Measurements from ENCODE around the gene CAMSAP1.

Gene CAMSAP1

DNA sequence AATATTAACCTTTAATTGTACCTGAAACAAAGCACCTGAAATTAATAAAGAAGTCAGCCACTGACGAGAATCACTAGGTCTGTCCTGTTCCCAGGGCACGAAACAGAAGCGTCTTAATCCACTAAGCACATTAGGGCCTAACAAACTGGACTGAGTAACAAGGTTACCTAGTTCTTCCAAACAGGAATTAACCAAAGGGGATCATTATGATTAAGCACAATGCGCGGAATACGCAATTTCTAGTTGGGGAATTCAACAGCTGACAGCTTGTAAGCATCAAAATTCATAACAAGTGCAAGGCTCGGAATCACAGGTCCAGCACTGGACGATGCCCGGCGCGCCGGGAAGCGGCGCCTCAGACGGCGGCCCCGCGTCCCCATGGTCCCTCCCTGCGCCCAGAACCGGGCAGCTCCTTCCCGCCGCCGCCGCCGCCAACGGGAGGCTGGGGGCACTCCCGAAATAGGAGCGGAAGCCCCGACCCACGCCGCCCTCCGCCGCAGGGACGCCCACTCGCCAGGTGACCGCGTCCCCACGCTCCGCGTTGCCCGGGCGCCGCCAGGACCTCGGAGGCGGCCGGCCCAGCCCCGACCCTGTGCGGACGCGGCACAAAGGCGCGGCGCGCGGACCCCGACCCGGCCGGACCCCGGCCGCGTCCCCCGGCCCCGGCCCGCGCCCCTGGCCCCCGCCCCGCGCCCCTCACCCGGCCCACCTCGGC, 898 bp downstream of the CAMSAP1 start:
- Histone ChIP-seq H3K9ac (ENCODE audit: low read length) (peak overlapping the region; percentile 64), H3K4me2 (ENCODE audit: low read length) (peak overlapping the region; percentile 97), H3K79me2 (ENCODE audit: insufficient read depth, low read length) (0 out of 2 replicates have a peak, but pooled peaks cover 2% of the 10 kb centered on the region), H3K9me3 (ENCODE audit: low read length) (peaks cover 4% of the 10 kb centered on the region; the same call in 1 of the 2 replicates), H4K20me1 (ENCODE audit: insufficient read depth, low read length) (no peaks in the 10 kb centered on the region), H3F3A (ENCODE audit: insufficient read depth, low read length) (no peaks in the 10 kb centered on the region; the same call in 1 of the 2 replicates), H2AFZ (ENCODE audit: low read length) (no peak overlapping the region), H3K27ac (ENCODE audit: low read depth, low read length, poor library complexity, severe bottlenecking) (no peak overlapping the region), H3K4me3 (ENCODE audit: low read depth, low read length, poor library complexity, severe bottlenecking) (peak overlapping the region; percentile 73), H3K4me1 (ENCODE audit: insufficient read depth, low read length, severe bottlenecking) (peaks cover 33% of the 10 kb centered on the region), H3K9me2 (ENCODE audit: low read depth, low read length) (no peaks in the 10 kb centered on the region), H3K27me3 (ENCODE audit: insufficient read depth, low read length) (no peaks in the 10 kb centered on the region), H3K36me3 (ENCODE audit: insufficient read depth, low read length) (peaks cover 45% of the 10 kb centered on the region)
- no peak for TF ChIP-seq EZH2 (IDR thresholded peaks at IDR 0.05; ENCODE audit: borderline replicate concordance, low read length)
- TF ChIP-seq, protein P1, sequence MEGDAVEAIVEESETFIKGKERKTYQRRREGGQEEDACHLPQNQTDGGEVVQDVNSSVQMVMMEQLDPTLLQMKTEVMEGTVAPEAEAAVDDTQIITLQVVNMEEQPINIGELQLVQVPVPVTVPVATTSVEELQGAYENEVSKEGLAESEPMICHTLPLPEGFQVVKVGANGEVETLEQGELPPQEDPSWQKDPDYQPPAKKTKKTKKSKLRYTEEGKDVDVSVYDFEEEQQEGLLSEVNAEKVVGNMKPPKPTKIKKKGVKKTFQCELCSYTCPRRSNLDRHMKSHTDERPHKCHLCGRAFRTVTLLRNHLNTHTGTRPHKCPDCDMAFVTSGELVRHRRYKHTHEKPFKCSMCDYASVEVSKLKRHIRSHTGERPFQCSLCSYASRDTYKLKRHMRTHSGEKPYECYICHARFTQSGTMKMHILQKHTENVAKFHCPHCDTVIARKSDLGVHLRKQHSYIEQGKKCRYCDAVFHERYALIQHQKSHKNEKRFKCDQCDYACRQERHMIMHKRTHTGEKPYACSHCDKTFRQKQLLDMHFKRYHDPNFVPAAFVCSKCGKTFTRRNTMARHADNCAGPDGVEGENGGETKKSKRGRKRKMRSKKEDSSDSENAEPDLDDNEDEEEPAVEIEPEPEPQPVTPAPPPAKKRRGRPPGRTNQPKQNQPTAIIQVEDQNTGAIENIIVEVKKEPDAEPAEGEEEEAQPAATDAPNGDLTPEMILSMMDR (IDR thresholded peaks at IDR 0.05; ENCODE audit: low read length) = no peak

DNA sequence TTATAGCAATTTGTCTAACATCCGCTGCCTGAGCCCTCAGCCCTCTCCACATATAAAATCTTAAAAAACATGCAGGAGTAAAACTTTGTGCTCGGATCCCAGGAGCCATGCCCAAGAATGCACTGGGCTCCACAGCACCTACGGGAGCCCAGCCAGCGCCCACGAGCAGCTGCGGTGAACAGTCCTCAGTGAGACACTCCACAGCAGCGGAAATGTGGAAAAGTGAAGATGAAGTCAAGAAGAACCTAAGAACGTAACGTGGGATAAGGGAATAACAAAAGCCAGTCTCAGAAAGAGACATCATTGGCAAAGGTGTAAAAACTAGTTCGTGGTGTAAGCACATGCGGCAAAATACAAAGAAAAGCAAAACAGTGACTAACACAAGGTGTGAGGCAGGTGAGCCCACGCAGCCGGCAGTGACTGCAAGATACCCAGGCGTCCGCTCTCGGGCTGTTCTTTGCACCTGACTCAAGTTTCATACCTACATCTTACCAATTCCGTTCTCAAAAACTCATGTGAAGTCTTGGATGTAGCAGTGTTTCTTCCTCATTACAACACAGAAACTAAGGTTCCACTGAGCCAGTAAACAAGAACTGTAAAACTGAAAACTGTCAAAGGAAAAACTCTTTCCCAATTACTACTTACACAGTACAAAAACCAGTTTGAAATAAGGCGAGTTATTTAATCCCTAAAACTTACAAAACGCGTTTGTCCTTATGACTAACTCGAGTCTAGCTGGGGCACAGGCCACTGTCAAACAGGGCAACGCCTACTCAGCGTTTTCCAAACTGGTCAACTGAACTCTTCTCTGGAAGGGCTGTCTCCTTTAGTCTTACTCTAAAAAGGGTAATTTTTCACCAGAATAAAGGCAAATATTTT, 1.7 kb downstream of the CAMSAP1 start:
- peaks cover 36% of the 10 kb centered on the region for H3K36me3 ChIP-seq (ENCODE audit: insufficient read depth, low read length)
- H3K9me2 ChIP-seq (ENCODE audit: low read depth, low read length) = no peaks in the 10 kb centered on the region
- peak overlapping the region; percentile 97 for H3K4me2 ChIP-seq (ENCODE audit: low read length)
- H3K9ac ChIP-seq (ENCODE audit: low read length) = peak overlapping the region; percentile 64; the same call in 1 of the 2 replicates
- H2AFZ ChIP-seq (ENCODE audit: low read length) = no peak overlapping the region
- H3K27ac ChIP-seq (ENCODE audit: low read depth, low read length, poor library complexity, severe bottlenecking) = no peak overlapping the region
- peak overlapping the region; percentile 73 for H3K4me3 ChIP-seq (ENCODE audit: low read depth, low read length, poor library complexity, severe bottlenecking)
- H4K20me1 ChIP-seq (ENCODE audit: insufficient read depth, low read length) = no peaks in the 10 kb centered on the region
- H3K79me2 ChIP-seq (ENCODE audit: insufficient read depth, low read length) = 0 out of 2 replicates have a peak, but pooled peaks cover 2% of the 10 kb centered on the region
- no peaks in the 10 kb centered on the region for H3K27me3 ChIP-seq (ENCODE audit: insufficient read depth, low read length)
- TF ChIP-seq, protein P1 (IDR thresholded peaks at IDR 0.05; ENCODE audit: low read length) = no peak
- TF ChIP-seq EZH2 (IDR thresholded peaks at IDR 0.05; ENCODE audit: borderline replicate concordance, low read length) = no peak
- peaks cover 33% of the 10 kb centered on the region for H3K4me1 ChIP-seq (ENCODE audit: insufficient read depth, low read length, severe bottlenecking)
- H3F3A ChIP-seq (ENCODE audit: insufficient read depth, low read length) = no peaks in the 10 kb centered on the region; the same call in 1 of the 2 replicates
- H3K9me3 ChIP-seq (ENCODE audit: low read length) = peaks cover 4% of the 10 kb centered on the region; the same call in 1 of the 2 replicates

DNA sequence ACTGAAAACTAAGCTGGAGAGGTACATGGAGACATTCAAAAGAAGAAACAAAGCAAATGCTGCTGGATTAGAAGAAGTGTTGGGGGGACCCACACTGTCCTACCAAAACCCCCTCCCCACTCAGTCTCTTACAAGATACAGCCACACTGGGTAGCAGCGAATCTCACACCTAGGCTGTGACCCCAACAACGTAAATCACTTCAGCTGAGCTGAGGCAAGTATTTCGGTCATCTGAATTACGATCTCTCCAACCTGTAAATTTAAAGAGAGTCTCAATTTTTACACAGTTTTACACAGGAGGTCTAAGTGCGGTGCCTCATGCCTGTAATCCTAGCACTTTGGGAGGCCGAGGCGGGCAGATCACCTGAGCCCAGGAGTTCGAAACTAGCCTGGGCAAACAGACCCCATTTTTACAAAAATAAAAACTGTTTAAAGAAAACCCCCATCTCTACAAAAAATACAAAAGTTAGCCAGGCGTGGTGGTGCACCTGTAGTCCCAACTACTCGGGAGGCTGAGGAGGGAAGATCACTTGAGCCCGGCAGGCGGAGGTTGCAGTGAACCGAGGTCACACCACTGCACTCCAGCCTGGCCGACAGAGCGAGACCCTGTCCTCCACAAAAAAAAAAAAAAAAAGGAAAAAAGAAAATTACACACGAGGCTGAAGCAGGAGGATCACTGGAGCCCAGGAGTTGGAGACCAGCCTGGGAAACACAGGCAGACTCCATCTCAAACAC, 3.4 kb downstream of the CAMSAP1 start:
- H2AFZ ChIP-seq (ENCODE audit: low read length) = no peak overlapping the region
- no peak overlapping the region for H3K4me2 ChIP-seq (ENCODE audit: low read length)
- no peak overlapping the region for H3K9ac ChIP-seq (ENCODE audit: low read length)
- no peak overlapping the region for H3K4me3 ChIP-seq (ENCODE audit: low read depth, low read length, poor library complexity, severe bottlenecking)
- H3K36me3 ChIP-seq (ENCODE audit: insufficient read depth, low read length) = peaks cover 20% of the 10 kb centered on the region; the same call in 1 of the 2 replicates
- H3K79me2 ChIP-seq (ENCODE audit: insufficient read depth, low read length) = 0 out of 2 replicates have a peak, but pooled peaks cover 2% of the 10 kb centered on the region
- no peaks in the 10 kb centered on the region for H3K27me3 ChIP-seq (ENCODE audit: insufficient read depth, low read length)
- TF ChIP-seq, protein P1 (IDR thresholded peaks at IDR 0.05; ENCODE audit: low read length) = no peak
- no peak for TF ChIP-seq EZH2 (IDR thresholded peaks at IDR 0.05; ENCODE audit: borderline replicate concordance, low read length)
- no peaks in the 10 kb centered on the region for H4K20me1 ChIP-seq (ENCODE audit: insufficient read depth, low read length)
- H3K9me2 ChIP-seq (ENCODE audit: low read depth, low read length) = no peaks in the 10 kb centered on the region
- H3K27ac ChIP-seq (ENCODE audit: low read depth, low read length, poor library complexity, severe bottlenecking) = no peak overlapping the region
- peaks cover 30% of the 10 kb centered on the region for H3K4me1 ChIP-seq (ENCODE audit: insufficient read depth, low read length, severe bottlenecking)
- peaks cover 5% of the 10 kb centered on the region; the same call in 1 of the 2 replicates for H3K9me3 ChIP-seq (ENCODE audit: low read length)
- no peaks in the 10 kb centered on the region; the same call in 1 of the 2 replicates for H3F3A ChIP-seq (ENCODE audit: insufficient read depth, low read length)
